SKM-1 (cell line): ENCODE results near the gene SLC44A5.
A peak's percentile ranks its signal among the peaks of the same experiment; 100 is the strongest.
"Not testable (repeated sequence)": the region's sequence is repeated elsewhere in the genome, so short reads cannot be mapped to it uniquely, and the experiment has no call there.

Experiments
- DNase-seq: peaks from one replicate; lab custom pipeline; 2025; ENCODE audit not compliant: unreplicated experiment; lab: John Stamatoyannopoulos, UW

The SLC44A5 gene

GRCh38 chr1:75292013-75292412 is 318.9 kb downstream of the SLC44A5 start:
- no peak for DNase-seq

- DNase-seq, result no peak
Observed at GRCh38 chr1:75276385-75276784, 334.5 kb downstream of the SLC44A5 start.

GRCh38 chr1:75275631-75276030 is 335.3 kb downstream of the SLC44A5 start:
- no peak for DNase-seq

- no peak for DNase-seq
Observed at GRCh38 chr1:75274920-75275506, 335.9 kb downstream of the SLC44A5 start.

GRCh38 chr1:75273110-75273509 is 337.8 kb downstream of the SLC44A5 start:
- DNase-seq, result peak; percentile 17

- peak; percentile 11 for DNase-seq
Observed at GRCh38 chr1:75265792-75266191, 345.1 kb downstream of the SLC44A5 start.

GRCh38 chr1:75264112-75264511 is 346.8 kb downstream of the SLC44A5 start:
- no peak for DNase-seq

GRCh38 chr1:75263616-75264015 is 347.3 kb downstream of the SLC44A5 start:
- DNase-seq, result not testable (repeated sequence)

- DNase-seq, result not testable (repeated sequence)
Observed at GRCh38 chr1:75261946-75262345, 349.0 kb downstream of the SLC44A5 start.

GRCh38 chr1:75258351-75258750 is 352.6 kb downstream of the SLC44A5 start:
- no peak for DNase-seq

GRCh38 chr1:75257424-75257823 is 353.5 kb downstream of the SLC44A5 start:
- no peak for DNase-seq

- not testable (repeated sequence) for DNase-seq
Observed at GRCh38 chr1:75250114-75250513, 360.8 kb downstream of the SLC44A5 start.

- no peak for DNase-seq
Observed at GRCh38 chr1:75245239-75245638, 365.7 kb downstream of the SLC44A5 start.

- DNase-seq, result no peak
Observed at GRCh38 chr1:75243124-75243523, 367.8 kb downstream of the SLC44A5 start.

- DNase-seq, result peak; percentile 24
Observed at GRCh38 chr1:75237316-75237715, 373.6 kb downstream of the SLC44A5 start.

- DNase-seq, result no peak
Observed at GRCh38 chr1:75234562-75234961, 376.4 kb downstream of the SLC44A5 start.

- peak; percentile 28 for DNase-seq
Observed at GRCh38 chr1:75233302-75233929, 377.5 kb downstream of the SLC44A5 start.

- no peak for DNase-seq
Observed at GRCh38 chr1:75220072-75220471, 390.8 kb downstream of the SLC44A5 start.

- DNase-seq, result no peak
Observed at GRCh38 chr1:75214017-75214416, 396.9 kb downstream of the SLC44A5 start.

- no peak for DNase-seq
Observed at GRCh38 chr1:75211648-75212047, 399.3 kb downstream of the SLC44A5 start.

- no peak for DNase-seq
Observed at GRCh38 chr1:75208862-75209261, 402.1 kb downstream of the SLC44A5 start.

GRCh38 chr1:75203415-75204277 is 407.3 kb downstream of the SLC44A5 start:
- DNase-seq, result peak; percentile 36
